HG03378 (cell line): ENCODE data around the gene OSBPL2.

Experiments used
- ATAC-seq: cut with Tn5 transposase; IDR thresholded peaks from one replicate; pipeline ENCODE4 v1.9.1; 2021; ENCODE audit warnings: mild to moderate bottlenecking, moderate library complexity; ENCODE audit not compliant: unreplicated experiment

The OSBPL2 gene

GRCh38 chr20:62309198-62309944 lies 71.0 kb downstream of the OSBPL2 start:
- ATAC-seq = no peak

GRCh38 chr20:62309947-62310756 lies 71.8 kb downstream of the OSBPL2 start:
- ATAC-seq = no peak

- ATAC-seq = no peak
Measured at GRCh38 chr20:62310757-62311121, 72.4 kb downstream of the OSBPL2 start.

GRCh38 chr20:62311150-62311549 lies 72.8 kb downstream of the OSBPL2 start:
- ATAC-seq = no peak

- no peak for ATAC-seq
Measured at GRCh38 chr20:62311832-62312661, 73.7 kb downstream of the OSBPL2 start.

GRCh38 chr20:62312662-62312977 lies 74.3 kb downstream of the OSBPL2 start:
- no peak for ATAC-seq

- ATAC-seq = no peak
Measured at GRCh38 chr20:62313021-62313420, 74.7 kb downstream of the OSBPL2 start.

- ATAC-seq = no peak
Measured at GRCh38 chr20:62313460-62314338, 75.4 kb downstream of the OSBPL2 start.

- ATAC-seq = no peak
Measured at GRCh38 chr20:62314339-62314638, 76.0 kb downstream of the OSBPL2 start.

- no peak for ATAC-seq
Measured at GRCh38 chr20:62314711-62315302, 76.5 kb downstream of the OSBPL2 start.

- ATAC-seq = no peak
Measured at GRCh38 chr20:62315773-62316172, 77.5 kb downstream of the OSBPL2 start.

GRCh38 chr20:62316331-62317166 lies 78.2 kb downstream of the OSBPL2 start:
- ATAC-seq = no peak

- no peak for ATAC-seq
Measured at GRCh38 chr20:62317167-62317655, 78.9 kb downstream of the OSBPL2 start.

- ATAC-seq = no peak
Measured at GRCh38 chr20:62318400-62319345, 80.4 kb downstream of the OSBPL2 start.

GRCh38 chr20:62319346-62319909 lies 81.1 kb downstream of the OSBPL2 start:
- no peak for ATAC-seq

GRCh38 chr20:62320581-62321354 lies 82.4 kb downstream of the OSBPL2 start:
- no peak for ATAC-seq

- ATAC-seq = no peak
Measured at GRCh38 chr20:62321521-62321948, 83.2 kb downstream of the OSBPL2 start.
